ENCODE measurements around the gene DTX2.
"Not testable (repeated sequence)": the region's sequence is repeated elsewhere in the genome, so short reads cannot be mapped to it uniquely, and the experiment has no call there.

DNA sequence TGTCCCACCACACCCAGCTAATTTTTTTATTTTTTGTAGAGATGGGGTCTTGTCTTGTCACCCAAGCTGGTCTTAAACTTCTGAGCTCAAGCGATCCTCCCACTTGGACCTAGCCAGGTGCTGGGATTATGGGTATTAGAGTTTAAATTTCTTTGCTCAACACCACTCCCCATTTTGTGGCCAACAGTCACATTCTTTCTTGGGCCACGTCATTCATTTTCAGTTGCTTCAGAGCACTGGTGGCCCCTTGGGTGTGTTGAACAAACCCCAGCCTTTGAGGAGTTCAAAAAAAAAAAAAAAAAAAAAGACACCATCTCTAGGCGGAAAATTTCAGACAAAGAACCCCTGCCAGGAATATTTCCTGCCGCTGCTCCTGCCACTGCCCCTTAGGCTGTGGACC is 4.5 kb upstream of the DTX2 start:
- TF ChIP-seq, protein P1, sequence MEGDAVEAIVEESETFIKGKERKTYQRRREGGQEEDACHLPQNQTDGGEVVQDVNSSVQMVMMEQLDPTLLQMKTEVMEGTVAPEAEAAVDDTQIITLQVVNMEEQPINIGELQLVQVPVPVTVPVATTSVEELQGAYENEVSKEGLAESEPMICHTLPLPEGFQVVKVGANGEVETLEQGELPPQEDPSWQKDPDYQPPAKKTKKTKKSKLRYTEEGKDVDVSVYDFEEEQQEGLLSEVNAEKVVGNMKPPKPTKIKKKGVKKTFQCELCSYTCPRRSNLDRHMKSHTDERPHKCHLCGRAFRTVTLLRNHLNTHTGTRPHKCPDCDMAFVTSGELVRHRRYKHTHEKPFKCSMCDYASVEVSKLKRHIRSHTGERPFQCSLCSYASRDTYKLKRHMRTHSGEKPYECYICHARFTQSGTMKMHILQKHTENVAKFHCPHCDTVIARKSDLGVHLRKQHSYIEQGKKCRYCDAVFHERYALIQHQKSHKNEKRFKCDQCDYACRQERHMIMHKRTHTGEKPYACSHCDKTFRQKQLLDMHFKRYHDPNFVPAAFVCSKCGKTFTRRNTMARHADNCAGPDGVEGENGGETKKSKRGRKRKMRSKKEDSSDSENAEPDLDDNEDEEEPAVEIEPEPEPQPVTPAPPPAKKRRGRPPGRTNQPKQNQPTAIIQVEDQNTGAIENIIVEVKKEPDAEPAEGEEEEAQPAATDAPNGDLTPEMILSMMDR (IDR thresholded peaks at IDR 0.05; ENCODE audit: low read depth, low read length): not testable (repeated sequence)
- TF ChIP-seq MYC (IDR thresholded peaks at IDR 0.05; ENCODE audit: low read depth, low read length): not testable (repeated sequence)
